SH-SY5Y (cell line): Measurements from ENCODE around the gene CEBPE.

Experiments used
- GATA2 ChIP-seq: IDR thresholded peaks from 2 replicates; pipeline ENCODE4 v1.6.1; 2011; ENCODE audit warnings: mild to moderate bottlenecking, low read depth, low read length
- GATA3 ChIP-seq: IDR thresholded peaks from 2 replicates; pipeline ENCODE4 v1.6.1; 2011; ENCODE audit warnings: low read depth, mild to moderate bottlenecking, low read length, moderate library complexity

GRCh38 chr14:23109769-23110168, 9.3 kb downstream of the CEBPE start:
- no peak for TF ChIP-seq GATA2
- no peak for TF ChIP-seq GATA3
